HL-60 (cell line): Measurements from ENCODE around the gene LIPC.

ENCODE experiments used
- DNase-seq, 2 experiments: peaks; one replicate each; pipeline ENCODE4 v3.0.0-alpha.2; 2010 to 2020; ENCODE audit warnings: low read depth in 1 of 2, low spot score in 1 of 2
- H3K27ac ChIP-seq: fragments of 250-450 bp; sonication (Bioruptor Pico); replicated peaks from 2 replicates; pipeline ENCODE4 v1.5.1; 2020; ENCODE audit warnings: mild to moderate bottlenecking, moderate library complexity
- H3K27me3 ChIP-seq: fragments of 250-450 bp; sonication (Bioruptor Pico); 2 replicates; pipeline ENCODE4 v1.5.1; 2021; ENCODE audit warnings: mild to moderate bottlenecking, moderate library complexity; ENCODE audit not compliant: insufficient read depth, poor library complexity, severe bottlenecking
- H3K4me3 ChIP-seq: replicated peaks from 2 replicates; pipeline ENCODE4 v1.5.1; 2011; ENCODE audit warnings: mild to moderate bottlenecking, control low read depth, low read length; ENCODE audit not compliant: insufficient read depth
- CTCF ChIP-seq: IDR thresholded peaks from one replicate; pipeline ENCODE4 v1.5.1; 2011; ENCODE audit warnings: low read length, control low read depth, inconsistent platforms; ENCODE audit not compliant: insufficient read depth
- GABPA ChIP-seq: IDR thresholded peaks from 2 replicates; pipeline ENCODE4 v1.6.1; 2012; ENCODE audit warnings: low read depth
- POLR2AphosphoS5 ChIP-seq: IDR thresholded peaks from 2 replicates; pipeline ENCODE4 v1.6.1; 2012; ENCODE audit warnings: low read depth
- SPI1 ChIP-seq: IDR thresholded peaks from 2 replicates; pipeline ENCODE4 v1.6.1; 2012; ENCODE audit warnings: low read depth, mild to moderate bottlenecking, borderline replicate concordance
- TF ChIP-seq, protein P1 (sequence below): IDR thresholded peaks from 2 replicates; pipeline ENCODE4 v1.6.1; 2012; ENCODE audit warnings: low read depth; ENCODE audit not compliant: insufficient replicate concordance

Gene LIPC

GRCh38 chr15:58539548-58539947 lies 107.8 kb downstream of the LIPC start:
- TF ChIP-seq GABPA, result no peak
- TF ChIP-seq CTCF, result no peak
- TF ChIP-seq, protein P1, sequence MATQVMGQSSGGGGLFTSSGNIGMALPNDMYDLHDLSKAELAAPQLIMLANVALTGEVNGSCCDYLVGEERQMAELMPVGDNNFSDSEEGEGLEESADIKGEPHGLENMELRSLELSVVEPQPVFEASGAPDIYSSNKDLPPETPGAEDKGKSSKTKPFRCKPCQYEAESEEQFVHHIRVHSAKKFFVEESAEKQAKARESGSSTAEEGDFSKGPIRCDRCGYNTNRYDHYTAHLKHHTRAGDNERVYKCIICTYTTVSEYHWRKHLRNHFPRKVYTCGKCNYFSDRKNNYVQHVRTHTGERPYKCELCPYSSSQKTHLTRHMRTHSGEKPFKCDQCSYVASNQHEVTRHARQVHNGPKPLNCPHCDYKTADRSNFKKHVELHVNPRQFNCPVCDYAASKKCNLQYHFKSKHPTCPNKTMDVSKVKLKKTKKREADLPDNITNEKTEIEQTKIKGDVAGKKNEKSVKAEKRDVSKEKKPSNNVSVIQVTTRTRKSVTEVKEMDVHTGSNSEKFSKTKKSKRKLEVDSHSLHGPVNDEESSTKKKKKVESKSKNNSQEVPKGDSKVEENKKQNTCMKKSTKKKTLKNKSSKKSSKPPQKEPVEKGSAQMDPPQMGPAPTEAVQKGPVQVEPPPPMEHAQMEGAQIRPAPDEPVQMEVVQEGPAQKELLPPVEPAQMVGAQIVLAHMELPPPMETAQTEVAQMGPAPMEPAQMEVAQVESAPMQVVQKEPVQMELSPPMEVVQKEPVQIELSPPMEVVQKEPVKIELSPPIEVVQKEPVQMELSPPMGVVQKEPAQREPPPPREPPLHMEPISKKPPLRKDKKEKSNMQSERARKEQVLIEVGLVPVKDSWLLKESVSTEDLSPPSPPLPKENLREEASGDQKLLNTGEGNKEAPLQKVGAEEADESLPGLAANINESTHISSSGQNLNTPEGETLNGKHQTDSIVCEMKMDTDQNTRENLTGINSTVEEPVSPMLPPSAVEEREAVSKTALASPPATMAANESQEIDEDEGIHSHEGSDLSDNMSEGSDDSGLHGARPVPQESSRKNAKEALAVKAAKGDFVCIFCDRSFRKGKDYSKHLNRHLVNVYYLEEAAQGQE, result no peak
- no peak for TF ChIP-seq POLR2AphosphoS5
- no peak for TF ChIP-seq SPI1
- DNase-seq, result no peak
- no peak overlapping the region for H3K4me3 ChIP-seq
- no peaks in the 10 kb centered on the region for H3K27me3 ChIP-seq
- no peak overlapping the region for H3K27ac ChIP-seq

- H3K27ac ChIP-seq, result no peak overlapping the region
- H3K27me3 ChIP-seq, result no peaks in the 10 kb centered on the region
- DNase-seq, result no peak
- TF ChIP-seq POLR2AphosphoS5 (no peak), SPI1 (no peak), CTCF (no peak), GABPA (no peak)
- TF ChIP-seq, protein P1, result no peak
- no peak overlapping the region for H3K4me3 ChIP-seq
Observed at GRCh38 chr15:58541410-58542087, 109.8 kb downstream of the LIPC start.

GRCh38 chr15:58543664-58544335 lies 112.0 kb downstream of the LIPC start:
- H3K27ac ChIP-seq, result no peak overlapping the region
- TF ChIP-seq, protein P1, result no peak
- TF ChIP-seq CTCF (no peak), POLR2AphosphoS5 (no peak), GABPA (no peak), SPI1 (no peak)
- DNase-seq, result no peak
- no peak overlapping the region for H3K4me3 ChIP-seq
- H3K27me3 ChIP-seq, result no peaks in the 10 kb centered on the region
